COLO668 (cell line): ENCODE data around the gene CIDEB.

ENCODE experiments used
- DNase-seq: peaks from one replicate; lab custom pipeline; 2025; ENCODE audit not compliant: unreplicated experiment; lab: John Stamatoyannopoulos, UW

CIDEB gene

GRCh38 chr14:24270537-24271133 lies 37.1 kb downstream of the CIDEB start:
- DNase-seq: no peak

DNA sequence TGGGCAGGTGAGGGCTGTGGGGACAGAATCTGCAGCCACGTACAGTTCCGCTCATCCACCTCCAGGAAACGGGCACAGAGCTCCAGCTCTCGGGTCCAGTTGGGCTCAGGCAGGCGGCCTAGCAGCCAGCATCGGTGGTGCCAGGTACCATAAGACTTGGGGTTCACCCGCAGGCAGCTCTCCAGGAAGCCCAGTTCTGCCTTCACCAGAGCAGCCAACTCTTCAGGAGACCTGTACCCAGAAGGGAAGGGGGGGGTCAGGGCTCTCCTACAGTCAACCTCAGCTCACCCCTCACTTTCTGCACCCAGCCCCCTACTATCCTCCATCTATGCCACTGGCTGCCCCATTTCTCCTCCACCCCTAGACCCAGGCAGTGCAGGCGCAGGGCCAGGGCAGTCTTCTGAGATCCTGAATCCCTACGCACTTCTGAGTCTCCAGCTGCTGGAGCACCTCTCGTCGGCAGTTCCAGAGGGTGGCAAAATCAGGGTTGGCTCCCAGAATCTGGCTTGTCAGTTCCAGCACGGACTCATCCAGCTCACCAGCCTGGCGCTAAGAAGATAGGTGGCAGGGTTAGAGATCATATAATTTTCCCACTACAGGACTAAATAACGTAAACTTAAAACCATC lies 37.8 kb downstream of the CIDEB start:
- no peak for DNase-seq

DNA sequence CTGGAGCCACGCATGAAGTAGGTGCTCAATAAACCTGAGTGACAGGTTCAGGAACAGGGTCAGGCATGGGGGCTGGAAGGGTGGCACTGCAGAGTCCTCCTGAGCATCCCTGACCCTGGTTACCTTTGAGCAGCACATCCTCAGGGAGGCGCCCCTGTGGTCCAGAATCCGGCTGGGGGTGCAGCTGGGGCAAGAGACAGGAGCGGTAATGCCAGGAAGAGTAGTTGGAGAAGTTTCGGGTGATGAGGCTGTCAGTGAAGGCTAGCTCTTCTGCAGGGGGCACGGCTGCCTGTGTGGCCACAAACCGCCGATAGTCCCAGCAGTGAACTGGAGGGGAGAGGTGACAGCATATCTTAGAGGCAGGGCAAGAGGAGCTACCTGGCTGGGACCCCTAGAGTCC lies 38.4 kb downstream of the CIDEB start:
- no peak for DNase-seq

GRCh38 chr14:24268225-24268624 lies 39.6 kb downstream of the CIDEB start:
- no peak for DNase-seq

DNA sequence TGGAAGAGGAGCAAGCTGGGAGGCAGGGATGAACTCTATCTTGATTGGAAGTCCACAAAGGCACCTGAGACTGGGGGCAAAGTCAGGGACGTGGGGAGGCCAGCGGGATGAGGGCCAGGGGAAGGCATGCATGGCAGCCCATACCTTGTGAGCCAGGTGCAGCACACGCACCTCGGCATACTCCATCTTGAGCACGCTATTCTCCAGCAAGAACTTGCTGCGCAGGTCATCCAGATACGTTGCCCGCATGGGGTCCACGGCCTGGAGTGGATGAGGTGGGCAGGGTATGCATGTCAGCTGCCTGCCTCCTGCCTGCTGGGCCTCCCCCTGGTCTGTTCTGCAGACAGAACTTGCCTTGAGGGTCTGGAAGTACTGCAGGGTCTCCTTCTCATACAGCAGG lies 40.3 kb downstream of the CIDEB start:
- DNase-seq: no peak

- no peak for DNase-seq
Observed at GRCh38 chr14:24266344-24267244, 41.2 kb downstream of the CIDEB start.

GRCh38 chr14:24264298-24264697 lies 43.5 kb downstream of the CIDEB start:
- DNase-seq: no peak

DNA sequence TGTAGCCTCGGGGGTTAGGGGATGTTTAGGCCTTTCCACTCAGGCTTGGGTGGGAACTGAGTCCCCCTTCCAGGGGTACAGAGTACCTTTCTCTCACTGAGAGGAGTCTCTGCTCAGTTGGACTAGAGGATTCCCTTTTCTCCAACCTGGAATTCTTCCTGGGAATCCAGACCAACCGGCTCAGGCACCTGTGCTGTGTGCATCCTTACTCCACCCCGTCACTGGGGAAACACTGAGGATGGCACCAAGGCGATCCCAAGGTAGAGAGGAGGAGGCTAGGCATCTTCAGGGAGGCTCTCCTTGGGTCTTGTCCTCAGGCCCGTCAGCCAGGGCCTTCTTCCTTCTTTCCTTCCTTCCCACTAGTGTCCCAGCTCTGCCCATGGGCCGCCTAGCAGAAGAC lies 43.9 kb downstream of the CIDEB start:
- no peak for DNase-seq

GRCh38 chr14:24262821-24263733 lies 44.7 kb downstream of the CIDEB start, which contains the start of gene TGM1:
TSS of gene TGM1 (minus strand) at chr14:24263177. CDS start at chr14:24262352, 825 bp downstream.
- DNase-seq: no peak

GRCh38 chr14:24261969-24262327 lies 45.8 kb downstream of the CIDEB start:
- DNase-seq: no peak

DNA sequence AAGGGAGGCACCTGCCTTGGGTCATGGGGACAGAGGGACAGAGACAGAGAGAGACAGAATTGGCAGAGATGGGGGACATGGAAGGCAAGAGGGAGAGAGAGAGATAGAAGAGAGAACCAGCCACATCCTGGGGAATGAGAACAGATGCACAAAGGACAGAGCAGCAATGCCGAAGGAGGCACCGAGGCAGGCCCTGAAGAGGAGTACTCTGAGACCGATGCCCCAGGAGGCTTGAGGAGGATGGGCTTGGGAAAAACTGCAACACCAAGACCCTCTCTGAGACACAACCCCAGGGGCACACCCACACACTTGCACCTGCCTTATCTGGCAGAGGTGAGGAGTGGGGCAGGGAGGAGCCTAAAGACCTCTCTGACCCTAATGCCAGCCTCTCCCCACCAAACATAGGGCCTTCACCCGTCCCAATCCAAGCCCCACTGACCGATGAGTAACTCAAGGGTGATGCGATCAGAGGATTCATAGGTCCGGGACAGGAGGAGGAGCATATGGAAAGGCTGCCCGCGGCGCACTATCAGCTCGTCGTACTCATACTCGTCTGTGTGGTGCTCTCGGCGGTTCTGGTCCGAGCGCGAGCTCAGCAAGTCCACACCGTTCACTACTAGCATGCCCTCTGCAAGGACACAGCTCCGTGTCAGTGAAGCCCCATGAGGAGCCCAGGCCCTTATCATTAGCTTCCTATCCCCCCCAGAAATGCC lies 46.4 kb downstream of the CIDEB start:
- no peak for DNase-seq

GRCh38 chr14:24260780-24261157 lies 47.0 kb downstream of the CIDEB start:
- DNase-seq: no peak

DNA sequence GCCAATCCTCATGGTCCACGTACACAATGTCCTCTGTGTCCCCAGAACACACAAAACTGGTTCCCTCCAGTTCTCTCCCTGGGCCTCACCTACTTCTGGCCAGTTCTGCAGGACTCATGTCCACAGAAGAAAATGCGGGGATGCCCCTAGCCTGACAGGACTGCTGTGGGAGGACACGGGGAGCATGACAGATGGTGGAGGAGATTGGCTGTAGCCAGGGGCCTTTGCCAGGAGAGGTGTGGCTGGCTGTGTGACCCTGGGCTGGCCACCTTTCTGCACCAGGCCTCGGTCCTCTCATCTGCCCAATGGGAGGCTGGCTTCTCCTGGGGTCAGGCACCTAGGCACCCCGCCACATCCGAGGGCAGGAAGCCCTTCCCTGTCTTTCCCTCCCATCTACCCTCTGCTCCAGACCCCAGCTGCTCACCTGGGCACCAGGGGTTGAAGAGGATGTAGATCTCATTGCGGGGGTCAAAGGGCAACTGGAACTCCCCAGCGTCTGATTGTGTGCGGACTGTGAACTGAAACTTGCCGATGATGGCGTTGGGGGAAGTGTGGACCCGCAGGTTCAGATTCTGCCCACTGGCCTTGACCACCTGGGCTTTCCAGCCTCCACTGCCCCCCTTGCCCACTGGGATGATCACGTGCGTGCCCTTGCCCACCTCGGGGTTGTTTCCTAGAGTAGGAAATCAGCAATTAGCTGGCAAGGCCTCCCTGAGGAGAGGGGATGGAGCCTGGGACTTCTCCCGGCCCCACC lies 47.6 kb downstream of the CIDEB start:
- DNase-seq: no peak

GRCh38 chr14:24259282-24260025 lies 48.3 kb downstream of the CIDEB start:
- DNase-seq: no peak

DNA sequence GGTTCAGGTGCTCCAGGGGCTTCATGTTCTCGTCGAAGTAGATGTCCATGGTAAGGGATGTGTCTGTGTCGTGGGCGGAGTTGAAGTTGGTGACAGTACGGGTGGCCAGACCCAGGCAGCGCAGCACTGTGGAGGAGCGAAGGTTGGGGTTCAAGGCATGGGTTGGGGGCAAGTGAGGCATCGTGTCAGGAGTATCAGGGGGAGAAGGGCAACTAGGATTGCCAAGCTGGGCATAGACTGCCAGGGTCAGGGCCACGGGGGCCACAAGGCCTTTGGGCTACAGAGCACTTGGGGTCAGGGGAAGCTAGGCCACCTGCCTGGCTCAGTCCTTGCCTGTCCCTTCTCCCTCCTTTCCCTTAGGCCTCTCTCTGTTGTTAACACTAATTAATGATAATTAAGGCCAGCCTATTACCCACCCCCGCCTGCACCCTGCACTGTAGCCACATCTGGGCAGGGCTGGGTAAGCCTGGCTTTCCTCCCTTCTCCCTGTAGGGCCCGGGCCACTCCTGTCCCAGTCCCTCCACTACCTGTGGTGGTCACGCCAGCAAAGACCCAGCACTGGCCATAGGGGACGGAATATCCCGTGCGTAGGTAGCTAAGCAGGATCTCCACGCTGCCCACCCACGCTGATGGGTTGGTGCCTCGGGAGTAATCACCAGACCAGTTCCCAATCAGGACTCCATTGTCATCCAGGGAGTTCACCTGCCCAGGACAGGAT lies 49.1 kb downstream of the CIDEB start:
- no peak for DNase-seq

DNA sequence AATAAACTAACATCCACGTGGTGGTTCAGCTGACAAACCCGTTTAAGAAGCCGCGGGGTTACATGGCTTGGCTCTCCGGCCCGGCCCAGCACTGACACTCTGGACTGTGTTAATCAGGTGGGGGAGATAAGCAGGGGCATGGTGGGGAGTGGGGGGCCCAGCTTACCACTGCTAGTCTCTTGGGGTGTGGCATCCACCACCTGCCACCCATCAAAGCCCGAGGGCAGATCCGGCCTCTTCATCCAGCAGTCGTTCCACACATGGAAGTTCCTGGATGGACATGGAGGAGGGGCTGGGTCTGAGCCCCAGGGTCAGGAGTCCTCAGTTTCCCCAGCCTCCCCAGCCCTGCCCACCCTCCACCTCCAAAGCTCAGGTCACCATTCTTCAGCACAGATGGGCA lies 49.7 kb downstream of the CIDEB start:
- DNase-seq: no peak

DNA sequence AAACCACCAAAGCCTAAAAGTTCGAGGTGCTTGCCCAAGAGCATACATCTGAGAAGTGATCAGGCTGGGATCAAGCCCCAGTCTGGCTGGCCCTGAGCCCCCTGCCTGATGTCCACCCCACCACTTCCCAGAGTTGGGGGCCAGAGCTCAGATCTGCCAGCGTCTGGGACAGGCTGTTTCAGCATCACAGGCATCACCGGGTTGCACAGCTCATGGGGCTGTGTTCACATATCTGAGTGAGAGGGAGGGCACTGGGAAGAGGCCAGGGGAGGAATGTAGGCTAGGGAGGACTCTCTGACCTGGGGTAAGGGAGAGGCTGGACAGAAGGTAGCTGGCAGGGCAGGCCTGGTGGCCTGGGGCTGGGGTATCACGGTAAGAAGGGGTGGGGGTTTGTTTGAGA lies 50.8 kb downstream of the CIDEB start:
- no peak for DNase-seq

GRCh38 chr14:24255931-24256711 lies 51.7 kb downstream of the CIDEB start:
- no peak for DNase-seq
